Neural progenitor cell (in vitro differentiated cells): ENCODE results near the gene TMEM14B. TPM values are rescaled to one million over a fixed set of nuclear protein-coding genes. Genes with fewer than 3 reads are reported as not detected.

ENCODE experiments used
- DNase-seq: peaks from one replicate; pipeline ENCODE4 v3.0.0-alpha.2; 2016; ENCODE audit warnings: low spot score
- H2AFZ ChIP-seq: fragments of 200-600 bp; sonication (generic); replicated peaks from 2 replicates; pipeline ENCODE4 v1.6.1; 2016; ENCODE audit warnings: antibody characterized with exemption
- H3F3A ChIP-seq: fragments of 200-600 bp; sonication (generic); 2 replicates; pipeline ENCODE4 v1.6.1; 2016; ENCODE audit warnings: antibody characterized with exemption, low read depth
- H3K27ac ChIP-seq: fragments of 200-600 bp; sonication (generic); 2 replicates; pipeline ENCODE4 v1.5.1; 2016; ENCODE audit warnings: mild to moderate bottlenecking
- H3K27me3 ChIP-seq: fragments of 200-600 bp; sonication (generic); 2 replicates; pipeline ENCODE4 v1.6.1; 2016; ENCODE audit warnings: mild to moderate bottlenecking, moderate library complexity
- H3K36me3 ChIP-seq: fragments of 200-600 bp; sonication (generic); 2 replicates; pipeline ENCODE4 v1.5.1; 2016
- H3K4me1 ChIP-seq: fragments of 200-600 bp; sonication (generic); 2 replicates; pipeline ENCODE4 v1.6.1; 2016; ENCODE audit warnings: mixed run types
- H3K4me2 ChIP-seq: fragments of 200-600 bp; sonication (generic); 2 replicates; pipeline ENCODE4 v1.6.1; 2016
- H3K4me3 ChIP-seq: fragments of 200-600 bp; sonication (generic); 2 replicates; pipeline ENCODE4 v1.5.1; 2016
- H3K79me2 ChIP-seq: fragments of 200-600 bp; sonication (generic); 2 replicates; pipeline ENCODE4 v1.6.1; 2016; ENCODE audit warnings: low read depth
- H3K9ac ChIP-seq: fragments of 200-600 bp; sonication (generic); 2 replicates; pipeline ENCODE4 v1.6.1; 2016
- H3K9me3 ChIP-seq: fragments of 200-600 bp; sonication (generic); 2 replicates; pipeline ENCODE4 v1.5.1; 2016; ENCODE audit warnings: low read depth
- H4K20me1 ChIP-seq: fragments of 200-600 bp; sonication (generic); 2 replicates; pipeline ENCODE4 v1.6.1; 2016; ENCODE audit warnings: low read depth
- H3K27ac Mint-ChIP-seq: 3 replicates; pipeline ENCODE4 v1.8.0; 2021; ENCODE audit warnings: mixed read lengths
- H3K27me3 Mint-ChIP-seq: 2 replicates; pipeline ENCODE4 v1.8.0; 2022; ENCODE audit warnings: low read depth, mild to moderate bottlenecking, inconsistent platforms, moderate library complexity, mixed read lengths; ENCODE audit not compliant: insufficient read depth
- H3K36me3 Mint-ChIP-seq: 3 replicates; pipeline ENCODE4 v1.8.0; 2021; ENCODE audit warnings: mixed read lengths
- H3K4me1 Mint-ChIP-seq: 3 replicates; pipeline ENCODE4 v1.8.0; 2021; ENCODE audit warnings: mixed read lengths
- H3K4me3 Mint-ChIP-seq: 3 replicates; pipeline ENCODE4 v1.8.0; 2021; ENCODE audit warnings: mild to moderate bottlenecking, moderate library complexity, mixed read lengths
- H3K9me3 Mint-ChIP-seq: 3 replicates; pipeline ENCODE4 v1.8.0; 2020; ENCODE audit warnings: mixed read lengths
- CTCF ChIP-seq: fragments of 200-600 bp; sonication (generic); IDR thresholded peaks from 2 replicates; pipeline ENCODE4 v1.5.1; 2017; ENCODE audit warnings: antibody characterized with exemption, mild to moderate bottlenecking
- EZH2 ChIP-seq: fragments of 200-600 bp; sonication (generic); IDR thresholded peaks from 2 replicates; pipeline ENCODE4 v1.6.1; 2017; ENCODE audit warnings: antibody characterized with exemption, mild to moderate bottlenecking, moderate library complexity
- EZH2phosphoT487 ChIP-seq: fragments of 200-600 bp; sonication (generic); IDR thresholded peaks from 2 replicates; pipeline ENCODE4 v1.6.1; 2017; ENCODE audit warnings: antibody characterized with exemption
- total RNA-seq: library from RNA; depleted of rRNA; stranded (reverse); fragments of >200 nt; gene quantifications from 2 replicates; pipeline ENCODE4 v1.2.3, GENCODE V29; 2015; ENCODE audit warnings: low replicate concordance

TMEM14B gene
- total RNA-seq, 1 donor from 2014 or later: 138 TPM

- TF ChIP-seq CTCF: no peak
- TF ChIP-seq EZH2phosphoT487: no peak
- H3K27ac Mint-ChIP-seq: no peak overlapping the region
Measured at GRCh38 chr6:10793035-10793434, 45.4 kb downstream of the TMEM14B start.

GRCh38 chr6:10793695-10794094 lies 46.1 kb downstream of the TMEM14B start:
- Histone ChIP-seq H3K9me3 (no peaks in the 10 kb centered on the region), H3K27me3 (no peaks in the 10 kb centered on the region), H3K79me2 (no peaks in the 10 kb centered on the region), H3K36me3 (no peaks in the 10 kb centered on the region), H3F3A (no peaks in the 10 kb centered on the region), H2AFZ (no peak overlapping the region), H3K4me1 (no peaks in the 10 kb centered on the region), H3K27ac (no peak overlapping the region), H3K4me2 (no peak overlapping the region), H3K9ac (no peak overlapping the region), H3K4me3 (no peak overlapping the region), H4K20me1 (no peaks in the 10 kb centered on the region)
- TF ChIP-seq CTCF: no peak
- TF ChIP-seq EZH2: no peak
- TF ChIP-seq EZH2phosphoT487: no peak
- Mint-ChIP-seq H3K36me3 (peaks cover 20% of the 10 kb centered on the region), H3K4me3 (no peak overlapping the region), H3K9me3 (no peaks in the 10 kb centered on the region), H3K4me1 (no peaks in the 10 kb centered on the region), H3K27ac (no peak overlapping the region), H3K27me3 (no peaks in the 10 kb centered on the region)
- DNase-seq: no peak

More at GRCh38 chr6:10793035-10793434, 45.4 kb downstream of the TMEM14B start:
- no peaks in the 10 kb centered on the region for H3K27me3 ChIP-seq
- no peak overlapping the region for H3K4me2 ChIP-seq
- Mint-ChIP-seq H3K4me1 (no peaks in the 10 kb centered on the region), H3K27me3 (no peaks in the 10 kb centered on the region), H3K4me3 (no peak overlapping the region), H3K9me3 (no peaks in the 10 kb centered on the region), H3K36me3 (peaks cover 20% of the 10 kb centered on the region)
- no peaks in the 10 kb centered on the region for H4K20me1 ChIP-seq
- DNase-seq: no peak
- no peaks in the 10 kb centered on the region for H3K36me3 ChIP-seq
- no peak overlapping the region for H3K27ac ChIP-seq
- no peaks in the 10 kb centered on the region for H3F3A ChIP-seq
- H3K9ac ChIP-seq: no peak overlapping the region
- no peak overlapping the region for H3K4me3 ChIP-seq
- H3K79me2 ChIP-seq: no peaks in the 10 kb centered on the region
- no peaks in the 10 kb centered on the region for H3K9me3 ChIP-seq
- H3K4me1 ChIP-seq: no peaks in the 10 kb centered on the region
- no peak overlapping the region for H2AFZ ChIP-seq

- TF ChIP-seq EZH2phosphoT487 (no peak), EZH2 (no peak), CTCF (no peak)
- H3K36me3 Mint-ChIP-seq: peaks cover 16% of the 10 kb centered on the region
- no peak overlapping the region for H3K4me3 Mint-ChIP-seq
- Histone ChIP-seq H4K20me1 (no peaks in the 10 kb centered on the region), H2AFZ (no peak overlapping the region), H3K79me2 (no peaks in the 10 kb centered on the region), H3K9me3 (no peaks in the 10 kb centered on the region), H3K27ac (no peak overlapping the region), H3K27me3 (no peaks in the 10 kb centered on the region), H3K4me3 (no peak overlapping the region), H3K4me1 (no peaks in the 10 kb centered on the region), H3K4me2 (no peak overlapping the region), H3K9ac (no peak overlapping the region), H3K36me3 (no peaks in the 10 kb centered on the region), H3F3A (no peaks in the 10 kb centered on the region)
- no peaks in the 10 kb centered on the region for H3K9me3 Mint-ChIP-seq
- no peak overlapping the region for H3K27ac Mint-ChIP-seq
- H3K4me1 Mint-ChIP-seq: no peaks in the 10 kb centered on the region
- no peaks in the 10 kb centered on the region for H3K27me3 Mint-ChIP-seq
- no peak for DNase-seq
Measured at GRCh38 chr6:10794239-10794638, 46.6 kb downstream of the TMEM14B start.

GRCh38 chr6:10800810-10801209 lies 53.2 kb downstream of the TMEM14B start:
- Histone ChIP-seq H3K4me1 (no peaks in the 10 kb centered on the region), H3K4me3 (no peak overlapping the region), H4K20me1 (peaks cover 3% of the 10 kb centered on the region), H3K4me2 (no peak overlapping the region), H3K27me3 (no peaks in the 10 kb centered on the region), H3K9me3 (no peaks in the 10 kb centered on the region), H3K36me3 (no peaks in the 10 kb centered on the region), H3F3A (no peaks in the 10 kb centered on the region), H3K27ac (no peak overlapping the region), H3K79me2 (no peaks in the 10 kb centered on the region), H2AFZ (no peak overlapping the region), H3K9ac (no peak overlapping the region)
- H3K4me1 Mint-ChIP-seq: no peaks in the 10 kb centered on the region
- peaks cover 4% of the 10 kb centered on the region for H3K36me3 Mint-ChIP-seq
- DNase-seq: no peak
- peaks cover 2% of the 10 kb centered on the region for H3K27me3 Mint-ChIP-seq
- H3K27ac Mint-ChIP-seq: no peak overlapping the region
- H3K9me3 Mint-ChIP-seq: no peaks in the 10 kb centered on the region
- TF ChIP-seq EZH2: no peak
- TF ChIP-seq EZH2phosphoT487: no peak
- TF ChIP-seq CTCF: no peak
- no peak overlapping the region for H3K4me3 Mint-ChIP-seq
